SK-N-SH (cell line): ENCODE measurements around the gene RNF130. TPM values are rescaled to one million over a fixed set of nuclear protein-coding genes. Genes with fewer than 3 reads are reported as not detected.

Experiments
- CTCF ChIA-PET: fragments of 300-600, 350-600 bp; formaldehyde crosslinking; extraction: SDS; loops from one replicate; lab custom pipeline; 2021; lab: Yijun Ruan, JAX
- POLR2A ChIA-PET: fragments of 350-600 bp; sonication (Branson Sonifier 250); formaldehyde crosslinking; extraction: SDS; loops from one replicate; lab custom pipeline; 2020; ENCODE audit warnings: antibody characterized with exemption, inconsistent platforms; lab: Yijun Ruan, JAX
- DNase-seq: peaks from one replicate; pipeline ENCODE4 v3.0.0; 2012
- H2AFZ ChIP-seq: fragments of 200-600 bp; sonication (generic); 2 replicates; pipeline ENCODE4 v1.8.1; 2016; ENCODE audit warnings: antibody characterized with exemption, mild to moderate bottlenecking, low read depth
- H3F3A ChIP-seq: fragments of 200-600 bp; sonication (generic); replicated peaks from 2 replicates; pipeline ENCODE3; 2016; ENCODE audit warnings: antibody characterized with exemption, mild to moderate bottlenecking; ENCODE audit not compliant: insufficient read depth
- H3K27ac ChIP-seq, 2 experiments: fragments of 200-500 bp in 1 of 2; fragments of 200-600 bp in 1 of 2; sonication (Bioruptor generic) in 1 of 2; sonication (generic), shearing (Covaris generic) in 1 of 2; 2 replicates each; pipeline versions ENCODE4 v1.5.1 to v1.6.1; 2014 to 2016; ENCODE audit warnings: low read depth in 2 of 2, inconsistent platforms in 1 of 2, low read length in 1 of 2, mild to moderate bottlenecking in 1 of 2, mixed read lengths in 1 of 2
- H3K27me3 ChIP-seq: fragments of 200-600 bp; sonication (generic), shearing (Covaris generic); 2 replicates; pipeline ENCODE4 v1.6.1; 2016; ENCODE audit warnings: mixed run types; ENCODE audit not compliant: insufficient read depth
- H3K36me3 ChIP-seq, 2 experiments: fragments of 200-500 bp in 1 of 2; fragments of 200-600 bp in 1 of 2; sonication (Bioruptor generic) in 1 of 2; sonication (generic) in 1 of 2; replicated peaks in 1 of 2; 2 replicates each; pipeline versions ENCODE3 to v1.5.1; 2014 to 2016; ENCODE audit warnings: low read length in 1 of 2, mild to moderate bottlenecking in 1 of 2; ENCODE audit not compliant: insufficient read depth in 2 of 2, control insufficient read depth in 1 of 2
- H3K4me1 ChIP-seq, 2 experiments: fragments of 200-500 bp in 1 of 2; fragments of 200-600 bp in 1 of 2; sonication (Bioruptor generic) in 1 of 2; sonication (generic), shearing (Covaris generic) in 1 of 2; 2 replicates each; pipeline versions ENCODE4 v1.5.1 to v1.6.1; 2014 to 2016; ENCODE audit warnings: low read depth in 1 of 2, low read length in 1 of 2, mixed run types in 1 of 2; ENCODE audit not compliant: insufficient read depth in 2 of 2, control insufficient read depth in 1 of 2
- H3K4me2 ChIP-seq: fragments of 200-600 bp; sonication (generic), shearing (Covaris generic); 2 replicates; pipeline ENCODE4 v1.6.1; 2017; ENCODE audit warnings: mixed run types
- H3K4me3 ChIP-seq, 2 experiments: fragments of 200-500 bp in 1 of 2; fragments of 200-600 bp in 1 of 2; sonication (Bioruptor generic) in 1 of 2; sonication (generic), shearing (Covaris generic) in 1 of 2; 2 replicates each; pipeline versions ENCODE4 v1.5.1 to v1.8.1; 2014 to 2016; ENCODE audit warnings: low read depth in 2 of 2, inconsistent platforms in 1 of 2, low read length in 1 of 2, mild to moderate bottlenecking in 1 of 2, mixed read lengths in 1 of 2, moderate library complexity in 1 of 2
- H3K79me2 ChIP-seq: fragments of 200-600 bp; sonication (generic); 2 replicates; pipeline ENCODE4 v1.8.1; 2017; ENCODE audit warnings: mild to moderate bottlenecking; ENCODE audit not compliant: insufficient read depth
- H3K9ac ChIP-seq: fragments of 200-600 bp; sonication (generic); 2 replicates; pipeline ENCODE4 v1.6.1; 2017; ENCODE audit warnings: mixed run types
- H3K9me2 ChIP-seq: fragments of 200-600 bp; sonication (generic); 2 replicates; pipeline ENCODE4 v1.6.1; 2017; ENCODE audit warnings: mixed run types
- H3K9me3 ChIP-seq: fragments of 200-600 bp; sonication (generic); 2 replicates; pipeline ENCODE4 v1.6.1; 2017; ENCODE audit warnings: mixed run types, mild to moderate bottlenecking, moderate library complexity
- H4K20me1 ChIP-seq: fragments of 200-600 bp; sonication (generic); 2 replicates; pipeline ENCODE4 v1.6.1; 2017; ENCODE audit warnings: mild to moderate bottlenecking, mixed run types; ENCODE audit not compliant: insufficient read depth
- CHD2 ChIP-seq: fragments of 150-350 bp; IDR thresholded peaks from 2 replicates; pipeline ENCODE4 v1.6.1; 2018; ENCODE audit warnings: low read length; ENCODE audit not compliant: partially characterized antibody
- EZH2phosphoT487 ChIP-seq: fragments of 200-600 bp; sonication (generic); IDR thresholded peaks from 2 replicates; pipeline ENCODE4 v1.6.1; 2017; ENCODE audit warnings: low read depth, mixed run types, mild to moderate bottlenecking, antibody characterized with exemption, moderate library complexity, borderline replicate concordance
- FOSL2 ChIP-seq: IDR thresholded peaks from 2 replicates; pipeline ENCODE4 v1.4.0; 2012; ENCODE audit warnings: low read depth, mild to moderate bottlenecking, moderate library complexity, borderline replicate concordance
- FOXM1 ChIP-seq: IDR thresholded peaks from 2 replicates; pipeline ENCODE4 v1.4.0; 2012; ENCODE audit warnings: low read depth, mild to moderate bottlenecking
- GABPA ChIP-seq: IDR thresholded peaks from 2 replicates; pipeline ENCODE4 v1.4.0; 2012; ENCODE audit warnings: low read depth, mild to moderate bottlenecking
- GATA2 ChIP-seq: sonication (generic); formaldehyde crosslinking; IDR thresholded peaks from 2 replicates; pipeline ENCODE4 v1.5.0; 2020; ENCODE audit warnings: mild to moderate bottlenecking, missing genetic modification reagents
- JUND ChIP-seq: IDR thresholded peaks from 2 replicates; pipeline ENCODE4 v1.4.0; 2012
- NRF1 ChIP-seq: IDR thresholded peaks from 2 replicates; pipeline ENCODE4 v1.6.1; 2012; ENCODE audit warnings: low read depth, mild to moderate bottlenecking, low read length
- POLR2AphosphoS5 ChIP-seq: IDR thresholded peaks from 2 replicates; pipeline ENCODE4 v1.6.1; 2012; ENCODE audit warnings: low read depth, low read length
- RAD21 ChIP-seq: IDR thresholded peaks from 2 replicates; pipeline ENCODE4 v1.6.1; 2012; ENCODE audit warnings: mild to moderate bottlenecking, low read length
- RFX5 ChIP-seq: IDR thresholded peaks from 2 replicates; pipeline ENCODE4 v1.6.1; 2012; ENCODE audit warnings: mild to moderate bottlenecking, improper control_type of control experiment, low read length
- RXRA ChIP-seq: IDR thresholded peaks from 2 replicates; pipeline ENCODE4 v1.4.0; 2012; ENCODE audit warnings: low read depth, mild to moderate bottlenecking, borderline replicate concordance
- SMC3 ChIP-seq: IDR thresholded peaks from 2 replicates; pipeline ENCODE4 v1.6.1; 2012; ENCODE audit warnings: low read depth, low read length, improper control_type of control experiment
- TCF12 ChIP-seq: IDR thresholded peaks from 2 replicates; pipeline ENCODE4 v1.4.0; 2012
- YY1 ChIP-seq: IDR thresholded peaks from 2 replicates; pipeline ENCODE4 v1.4.0; 2012; ENCODE audit warnings: low read depth, mild to moderate bottlenecking
- WGBS: methylation state at CpG from one replicate; pipeline ENCODE4 v1.1.6; 2017; ENCODE audit warnings: low lambda C conversion rate; 5-methylcytosine and 5-hydroxymethylcytosine counted together
- polyA plus RNA-seq, 3 experiments: library from polyadenylated mRNA; depleted of rRNA; stranded (reverse); fragments of >200 nt; gene quantifications; 2 replicates each; pipeline ENCODE4 v1.2.3, GENCODE V29; 2012
- TF ChIP-seq, protein P1 (sequence below): IDR thresholded peaks from 2 replicates; pipeline ENCODE4; 2012
- TF ChIP-seq, protein P2 (sequence below): IDR thresholded peaks from 2 replicates; pipeline ENCODE4 v1.4.0; 2012; ENCODE audit warnings: low read depth
- TF ChIP-seq, protein P3 (sequence below): IDR thresholded peaks from 2 replicates; pipeline ENCODE4 v1.4.0; 2012; ENCODE audit warnings: low read depth, borderline replicate concordance
- TF ChIP-seq, protein P4 (sequence below): IDR thresholded peaks from 2 replicates; pipeline ENCODE4 v1.4.0; 2012; ENCODE audit warnings: low read depth, borderline replicate concordance

Gene RNF130
- polyA plus RNA-seq, 1 of the 3 experiments (the other 2 are of a cell fraction), result 41.4 TPM

DNA sequence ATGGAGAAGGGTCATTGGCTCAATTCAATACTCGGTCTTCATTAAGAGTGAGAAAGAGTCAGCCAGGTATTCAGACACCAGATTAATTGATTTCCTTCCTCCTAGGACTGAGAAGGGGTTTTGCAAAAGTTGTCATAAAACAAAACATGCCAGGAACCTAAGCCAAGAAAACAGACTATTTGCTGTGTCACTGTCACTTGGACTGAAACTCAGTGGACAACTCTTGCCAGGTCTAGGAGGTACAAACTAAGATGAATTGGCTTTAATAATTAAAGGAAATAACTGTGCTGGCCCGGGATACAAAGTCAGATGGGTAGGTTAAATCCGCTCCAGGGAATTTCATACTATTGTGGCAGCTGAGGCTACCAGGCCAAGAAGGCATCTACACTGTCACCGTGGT lies 92.8 kb downstream of the RNF130 start:
- no peaks in the 10 kb centered on the region for H4K20me1 ChIP-seq
- H3K36me3 ChIP-seq, result peaks cover 3 to 33% of the 10 kb centered on the region in 2 experiments
- no peak overlapping the region for H3K4me2 ChIP-seq
- POLR2A ChIA-PET, result no interaction called here
- H3F3A ChIP-seq, result no peaks in the 10 kb centered on the region
- no peak for DNase-seq
- H3K4me3 ChIP-seq, result no peak overlapping the region
- H3K9ac ChIP-seq, result no peak overlapping the region
- H3K27ac ChIP-seq, result no peak overlapping the region
- TF ChIP-seq, protein P1, sequence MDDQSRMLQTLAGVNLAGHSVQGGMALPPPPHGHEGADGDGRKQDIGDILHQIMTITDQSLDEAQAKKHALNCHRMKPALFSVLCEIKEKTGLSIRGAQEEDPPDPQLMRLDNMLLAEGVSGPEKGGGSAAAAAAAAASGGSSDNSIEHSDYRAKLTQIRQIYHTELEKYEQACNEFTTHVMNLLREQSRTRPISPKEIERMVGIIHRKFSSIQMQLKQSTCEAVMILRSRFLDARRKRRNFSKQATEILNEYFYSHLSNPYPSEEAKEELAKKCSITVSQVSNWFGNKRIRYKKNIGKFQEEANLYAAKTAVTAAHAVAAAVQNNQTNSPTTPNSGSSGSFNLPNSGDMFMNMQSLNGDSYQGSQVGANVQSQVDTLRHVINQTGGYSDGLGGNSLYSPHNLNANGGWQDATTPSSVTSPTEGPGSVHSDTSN, result no peak
- TF ChIP-seq GABPA, result no peak
- TF ChIP-seq, protein P2, sequence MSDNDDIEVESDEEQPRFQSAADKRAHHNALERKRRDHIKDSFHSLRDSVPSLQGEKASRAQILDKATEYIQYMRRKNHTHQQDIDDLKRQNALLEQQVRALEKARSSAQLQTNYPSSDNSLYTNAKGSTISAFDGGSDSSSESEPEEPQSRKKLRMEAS, result no peak
- TF ChIP-seq CHD2, result no peak
- TF ChIP-seq GATA2 (CRISPR knock-in tag), result no peak
- no peak for TF ChIP-seq POLR2AphosphoS5
- no peak for TF ChIP-seq RXRA
- no peak for TF ChIP-seq SMC3
- TF ChIP-seq, protein P3, sequence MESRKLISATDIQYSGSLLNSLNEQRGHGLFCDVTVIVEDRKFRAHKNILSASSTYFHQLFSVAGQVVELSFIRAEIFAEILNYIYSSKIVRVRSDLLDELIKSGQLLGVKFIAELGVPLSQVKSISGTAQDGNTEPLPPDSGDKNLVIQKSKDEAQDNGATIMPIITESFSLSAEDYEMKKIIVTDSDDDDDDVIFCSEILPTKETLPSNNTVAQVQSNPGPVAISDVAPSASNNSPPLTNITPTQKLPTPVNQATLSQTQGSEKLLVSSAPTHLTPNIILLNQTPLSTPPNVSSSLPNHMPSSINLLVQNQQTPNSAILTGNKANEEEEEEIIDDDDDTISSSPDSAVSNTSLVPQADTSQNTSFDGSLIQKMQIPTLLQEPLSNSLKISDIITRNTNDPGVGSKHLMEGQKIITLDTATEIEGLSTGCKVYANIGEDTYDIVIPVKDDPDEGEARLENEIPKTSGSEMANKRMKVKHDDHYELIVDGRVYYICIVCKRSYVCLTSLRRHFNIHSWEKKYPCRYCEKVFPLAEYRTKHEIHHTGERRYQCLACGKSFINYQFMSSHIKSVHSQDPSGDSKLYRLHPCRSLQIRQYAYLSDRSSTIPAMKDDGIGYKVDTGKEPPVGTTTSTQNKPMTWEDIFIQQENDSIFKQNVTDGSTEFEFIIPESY, result no peak
- TF ChIP-seq, protein P4, sequence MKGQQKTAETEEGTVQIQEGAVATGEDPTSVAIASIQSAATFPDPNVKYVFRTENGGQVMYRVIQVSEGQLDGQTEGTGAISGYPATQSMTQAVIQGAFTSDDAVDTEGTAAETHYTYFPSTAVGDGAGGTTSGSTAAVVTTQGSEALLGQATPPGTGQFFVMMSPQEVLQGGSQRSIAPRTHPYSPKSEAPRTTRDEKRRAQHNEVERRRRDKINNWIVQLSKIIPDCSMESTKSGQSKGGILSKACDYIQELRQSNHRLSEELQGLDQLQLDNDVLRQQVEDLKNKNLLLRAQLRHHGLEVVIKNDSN, result no peak
- no peak for TF ChIP-seq RFX5
- TF ChIP-seq YY1, result no peak
- H3K79me2 ChIP-seq, result no peaks in the 10 kb centered on the region
- 98% methylated on average over 4 of the region's 4 CpGs for WGBS
- no peaks in the 10 kb centered on the region for H3K27me3 ChIP-seq
- no peak overlapping the region for H2AFZ ChIP-seq
- H3K9me3 ChIP-seq, result no peaks in the 10 kb centered on the region
- CTCF ChIA-PET, result interaction anchor here (1.0 kb wide), 1 partner anchor 230 kb away, joined by 3 read pairs; the partner anchor contains the start of gene RASGEF1C
- no peaks in the 10 kb centered on the region for H3K4me1 ChIP-seq
- H3K9me2 ChIP-seq, result no peaks in the 10 kb centered on the region

DNA sequence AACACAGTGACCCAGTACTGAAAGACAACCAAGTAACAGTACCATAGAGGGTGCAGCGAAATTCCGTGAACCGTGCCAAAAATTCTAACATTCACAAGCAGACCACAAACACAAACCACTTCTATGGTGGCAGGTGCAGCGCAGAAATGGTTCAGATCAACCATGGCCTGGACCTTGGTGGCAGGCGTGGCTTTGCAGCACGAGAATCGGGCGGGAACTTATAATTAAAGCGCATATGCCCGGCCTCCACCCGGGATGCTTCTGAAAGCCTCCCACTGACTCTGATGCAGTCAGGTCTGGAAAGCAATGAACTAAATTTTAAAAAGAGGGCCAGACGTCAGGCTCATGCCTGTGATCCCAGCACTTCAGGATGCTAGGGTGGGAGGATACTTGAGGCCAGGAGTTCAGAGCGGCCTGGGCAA lies 95.8 kb downstream of the RNF130 start:
- TF ChIP-seq EZH2phosphoT487, result no peak
- TF ChIP-seq FOSL2, result no peak
- no peak for TF ChIP-seq FOXM1
- TF ChIP-seq RAD21, result no peak
- TF ChIP-seq NRF1, result no peak
- TF ChIP-seq JUND, result no peak
- TF ChIP-seq, protein P3, result no peak
- TF ChIP-seq TCF12, result no peak
- no peak for TF ChIP-seq GATA2 (CRISPR knock-in tag)
- POLR2A ChIA-PET, result no interaction called here
- Histone ChIP-seq H3K27me3 (no peaks in the 10 kb centered on the region), H3K4me1 (no peaks in the 10 kb centered on the region), H3K9ac (no peak overlapping the region), H3K79me2 (no peaks in the 10 kb centered on the region), H3K4me2 (no peak overlapping the region), H2AFZ (no peak overlapping the region), H3K27ac (no peak overlapping the region), H3K4me3 (no peak overlapping the region), H3K36me3 (peaks cover 3 to 33% of the 10 kb centered on the region in 2 experiments), H3K9me3 (no peaks in the 10 kb centered on the region), H3K9me2 (no peaks in the 10 kb centered on the region), H4K20me1 (no peaks in the 10 kb centered on the region), H3F3A (no peaks in the 10 kb centered on the region)
- CTCF ChIA-PET, result interaction anchor here (0.6 to 1.5 kb wide), 12 partner anchors 10 to 182 kb away, joined by 3 to 5 read pairs (median 4); partner anchors contain the start of gene LTC4S
- no peak for DNase-seq
- WGBS, result 94% methylated on average over 10 of the region's 13 CpGs
